Body of pancreas (tissue), 4 donors: ENCODE measurements around the gene ASAH2. TPM values are rescaled to one million over a fixed set of nuclear protein-coding genes. Genes with fewer than 3 reads are reported as not detected.

Experiments used
- ATAC-seq: fragments of 150-250 bp; one replicate; pipeline ENCODE4 v1.9.1; 2016
- DNase-seq, 4 donors: peaks; one replicate each; pipeline ENCODE4 v3.0.0-alpha.2; 2019
- H3K27ac ChIP-seq, 4 donors: fragments of 200-600 bp; sonication (generic); 1 replicate in 3 of 4; 2 replicates in 1 of 4; pipeline versions ENCODE4 v1.5.1 to v1.6.1; 2016 to 2019; ENCODE audit warnings: mild to moderate bottlenecking in 1 of 4, mixed read lengths in 1 of 4, moderate library complexity in 1 of 4
- H3K27me3 ChIP-seq, 2 donors: fragments of 200-600 bp; sonication (generic); one replicate each; pipeline ENCODE4 v1.6.0; 2016; ENCODE audit warnings: mild to moderate bottlenecking in 1 of 2
- H3K36me3 ChIP-seq, 2 donors: fragments of 200-600 bp; sonication (generic); replicated peaks in 1 of 2; 2 replicates each; pipeline ENCODE4 v1.5.1; 2016; ENCODE audit warnings: low read depth in 2 of 2; ENCODE audit not compliant: insufficient read depth in 1 of 2
- H3K4me1 ChIP-seq: fragments of 200-600 bp; sonication (generic); one replicate; pipeline ENCODE4 v1.6.0; 2016
- H3K4me3 ChIP-seq, 2 donors: fragments of 200-600 bp; sonication (generic); 1 replicate in 1 of 2; 2 replicates in 1 of 2; pipeline ENCODE4 v1.5.1; 2016 to 2019
- H3K9me3 ChIP-seq, 3 donors: fragments of 200-600 bp; sonication (generic); 1 replicate in 2 of 3; 2 replicates in 1 of 3; pipeline ENCODE4 v1.5.1; 2016
- CTCF ChIP-seq, 7 experiments: fragments of 450-650 bp in 4 of 7; fragments of 200-600 bp in 3 of 7; sonication (generic) in 3 of 7; IDR thresholded peaks; one replicate each; pipeline ENCODE4 v1.5.1; 2016 to 2019; ENCODE audit warnings: antibody characterized with exemption in 7 of 7
- POLR2A ChIP-seq, 3 donors: fragments of 450-650 bp; IDR thresholded peaks; one replicate each; pipeline ENCODE4 v1.6.1; 2016; ENCODE audit warnings: antibody characterized with exemption in 3 of 3, mild to moderate bottlenecking in 2 of 3
- WGBS, 2 donors: methylation state at CpG; one replicate each; pipeline ENCODE4 v1.1.5; 2017; 5-methylcytosine and 5-hydroxymethylcytosine counted together
- intact Hi-C: fragments of 100-400 bp; cut with DNase I; formaldehyde crosslinking; loops from one replicate; pipeline ENCODE4 v1.15.1; 2023
- total RNA-seq, 2 donors: library from RNA; depleted of rRNA; stranded (reverse); fragments of >200 nt; gene quantifications; one replicate each; pipeline ENCODE4 v1.1.0, GENCODE V29; 2016

Gene ASAH2
- total RNA-seq, 2 donors from 2014 or later, result 0.33 to 1.0 TPM

DNA sequence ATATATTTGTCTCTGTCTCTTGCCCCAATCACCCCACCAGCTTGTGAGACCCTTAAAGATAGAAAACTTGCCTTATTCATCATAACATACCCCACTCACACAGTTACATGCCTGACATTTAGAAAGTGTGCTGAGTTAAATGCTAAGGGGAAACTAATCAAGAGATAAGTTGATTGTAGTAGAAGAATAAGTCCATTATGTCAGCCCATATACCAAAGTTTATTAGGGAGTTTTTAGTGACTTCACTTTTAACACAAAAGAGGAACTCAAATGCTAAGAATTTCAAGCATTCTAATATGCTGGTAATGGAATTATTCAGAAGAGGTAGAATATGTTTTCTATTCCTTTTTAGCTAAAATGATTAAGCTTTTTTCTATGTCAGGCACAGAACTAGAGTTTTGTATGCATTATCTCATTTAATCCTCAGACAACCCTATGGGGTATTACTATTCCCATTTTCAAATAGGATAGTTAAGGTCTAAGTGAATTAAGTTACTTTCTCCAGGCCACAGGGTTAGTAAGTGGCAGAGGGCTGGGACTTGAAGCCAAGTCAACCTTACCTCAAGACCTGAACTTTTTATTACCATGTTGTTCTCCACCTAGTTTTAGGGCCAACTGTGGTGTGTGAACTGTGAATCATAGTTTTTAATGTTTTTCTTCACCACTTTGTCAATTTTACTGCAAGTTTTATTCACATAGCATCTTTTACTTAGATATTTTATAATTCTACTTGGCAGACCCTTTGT lies 19.6 kb downstream of the ASAH2 start:
- Histone ChIP-seq H3K36me3 (no peaks in the 10 kb centered on the region), H3K4me1 (peaks cover 14% of the 10 kb centered on the region), H3K9me3 (no peaks in the 10 kb centered on the region), H3K27me3 (no peaks in the 10 kb centered on the region), H3K4me3 (no peak overlapping the region), H3K27ac (no peak overlapping the region)
- intact Hi-C loops, result no loop called here
- no peak for TF ChIP-seq CTCF (IDR thresholded peaks at IDR 0.05)
- TF ChIP-seq POLR2A (IDR thresholded peaks at IDR 0.05), result no peak
- no peak for DNase-seq
- ATAC-seq, result no peak

- no peak for DNase-seq
- no peak for ATAC-seq
- 94 to 100% methylated on average over 1 of the region's 1 CpG for WGBS, 2 donors
Observed at GRCh38 chr10:50229460-50229859, 21.9 kb downstream of the ASAH2 start.

GRCh38 chr10:50228672-50229071 lies 22.6 kb downstream of the ASAH2 start:
- TF ChIP-seq CTCF (IDR thresholded peaks at IDR 0.05), result no peak
- TF ChIP-seq POLR2A (IDR thresholded peaks at IDR 0.05), result no peak
- Histone ChIP-seq H3K27me3 (no peaks in the 10 kb centered on the region), H3K9me3 (no peaks in the 10 kb centered on the region), H3K27ac (no peak overlapping the region), H3K4me1 (peaks cover 5% of the 10 kb centered on the region), H3K36me3 (no peaks in the 10 kb centered on the region), H3K4me3 (no peak overlapping the region)
- 79 to 91% methylated on average over 4 of the region's 4 CpGs for WGBS, 2 donors
- ATAC-seq (no peak), DNase-seq (no peak)
- intact Hi-C loops, result no loop called here

More at GRCh38 chr10:50229460-50229859, 21.9 kb downstream of the ASAH2 start:
- H3K36me3 ChIP-seq, result no peaks in the 10 kb centered on the region
- peaks cover 10% of the 10 kb centered on the region for H3K4me1 ChIP-seq
- no peaks in the 10 kb centered on the region for H3K27me3 ChIP-seq
- no peak for TF ChIP-seq POLR2A (IDR thresholded peaks at IDR 0.05)
- TF ChIP-seq CTCF (IDR thresholded peaks at IDR 0.05), result no peak
- no peak overlapping the region for H3K4me3 ChIP-seq
- H3K27ac ChIP-seq, result no peak overlapping the region
- intact Hi-C loops, result no loop called here
- H3K9me3 ChIP-seq, result no peaks in the 10 kb centered on the region

- DNase-seq (no peak), ATAC-seq (no peak)
- 18 to 30% methylated on average over 1 of the region's 1 CpG for WGBS, 2 donors
- intact Hi-C loops, result no loop called here
- no peaks in the 10 kb centered on the region for H3K27me3 ChIP-seq
- no peak overlapping the region for H3K27ac ChIP-seq
- H3K4me1 ChIP-seq, result peaks cover 5% of the 10 kb centered on the region
- H3K36me3 ChIP-seq, result no peaks in the 10 kb centered on the region
- no peak overlapping the region for H3K4me3 ChIP-seq
- TF ChIP-seq CTCF (IDR thresholded peaks at IDR 0.05) (no peak), POLR2A (IDR thresholded peaks at IDR 0.05) (no peak)
- H3K9me3 ChIP-seq, result no peaks in the 10 kb centered on the region
Observed at GRCh38 chr10:50226610-50227009, 24.7 kb downstream of the ASAH2 start.
